ENCODE measurements around the gene ASB2. TPM values are rescaled to one million over a fixed set of nuclear protein-coding genes. Genes with fewer than 3 reads are reported as not detected.
A peak's percentile ranks its signal among the peaks of the same experiment; 100 is the strongest.

ASB2 gene
- total RNA-seq, 1 donor from 2014 or later = not detected

DNA sequence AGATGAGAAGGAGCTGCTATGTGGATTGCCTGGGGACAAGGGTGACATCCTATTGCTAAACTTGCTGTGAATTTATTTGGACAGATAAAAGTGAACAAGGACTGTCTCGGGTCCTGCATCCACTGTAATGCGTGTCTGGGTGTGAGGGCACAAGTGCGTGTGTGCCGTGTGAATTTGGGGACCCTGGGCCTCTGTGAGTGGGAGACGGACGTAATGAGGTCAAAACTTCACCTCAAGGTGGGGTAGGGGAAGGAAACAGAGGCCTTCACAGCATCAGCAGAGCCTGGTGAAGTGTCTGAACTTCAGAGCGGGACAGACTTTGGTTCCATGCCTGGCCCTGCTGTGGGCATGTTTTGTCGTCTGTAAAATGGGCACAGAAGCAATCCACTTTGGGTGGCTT lies 14.8 kb downstream of the ASB2 start:
- no peaks in the 10 kb centered on the region for H3K36me3 Mint-ChIP-seq (ENCODE audit: insufficient read depth)
- no peak overlapping the region for H3K4me3 Mint-ChIP-seq (ENCODE audit: low read depth)
- H3K9me3 Mint-ChIP-seq (ENCODE audit: low read depth) = no peaks in the 10 kb centered on the region
- peaks cover 6% of the 10 kb centered on the region for H3K4me1 Mint-ChIP-seq (ENCODE audit: low read depth)
- TF ChIP-seq, protein P1, sequence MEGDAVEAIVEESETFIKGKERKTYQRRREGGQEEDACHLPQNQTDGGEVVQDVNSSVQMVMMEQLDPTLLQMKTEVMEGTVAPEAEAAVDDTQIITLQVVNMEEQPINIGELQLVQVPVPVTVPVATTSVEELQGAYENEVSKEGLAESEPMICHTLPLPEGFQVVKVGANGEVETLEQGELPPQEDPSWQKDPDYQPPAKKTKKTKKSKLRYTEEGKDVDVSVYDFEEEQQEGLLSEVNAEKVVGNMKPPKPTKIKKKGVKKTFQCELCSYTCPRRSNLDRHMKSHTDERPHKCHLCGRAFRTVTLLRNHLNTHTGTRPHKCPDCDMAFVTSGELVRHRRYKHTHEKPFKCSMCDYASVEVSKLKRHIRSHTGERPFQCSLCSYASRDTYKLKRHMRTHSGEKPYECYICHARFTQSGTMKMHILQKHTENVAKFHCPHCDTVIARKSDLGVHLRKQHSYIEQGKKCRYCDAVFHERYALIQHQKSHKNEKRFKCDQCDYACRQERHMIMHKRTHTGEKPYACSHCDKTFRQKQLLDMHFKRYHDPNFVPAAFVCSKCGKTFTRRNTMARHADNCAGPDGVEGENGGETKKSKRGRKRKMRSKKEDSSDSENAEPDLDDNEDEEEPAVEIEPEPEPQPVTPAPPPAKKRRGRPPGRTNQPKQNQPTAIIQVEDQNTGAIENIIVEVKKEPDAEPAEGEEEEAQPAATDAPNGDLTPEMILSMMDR (IDR thresholded peaks at IDR 0.05; ENCODE audit: unreplicated experiment) = no peak
- H3K27me3 Mint-ChIP-seq = peaks cover 6% of the 10 kb centered on the region
- DNase-seq (ENCODE audit: low spot score, unreplicated experiment) = no peak
- no peak overlapping the region for H3K27ac Mint-ChIP-seq

DNA sequence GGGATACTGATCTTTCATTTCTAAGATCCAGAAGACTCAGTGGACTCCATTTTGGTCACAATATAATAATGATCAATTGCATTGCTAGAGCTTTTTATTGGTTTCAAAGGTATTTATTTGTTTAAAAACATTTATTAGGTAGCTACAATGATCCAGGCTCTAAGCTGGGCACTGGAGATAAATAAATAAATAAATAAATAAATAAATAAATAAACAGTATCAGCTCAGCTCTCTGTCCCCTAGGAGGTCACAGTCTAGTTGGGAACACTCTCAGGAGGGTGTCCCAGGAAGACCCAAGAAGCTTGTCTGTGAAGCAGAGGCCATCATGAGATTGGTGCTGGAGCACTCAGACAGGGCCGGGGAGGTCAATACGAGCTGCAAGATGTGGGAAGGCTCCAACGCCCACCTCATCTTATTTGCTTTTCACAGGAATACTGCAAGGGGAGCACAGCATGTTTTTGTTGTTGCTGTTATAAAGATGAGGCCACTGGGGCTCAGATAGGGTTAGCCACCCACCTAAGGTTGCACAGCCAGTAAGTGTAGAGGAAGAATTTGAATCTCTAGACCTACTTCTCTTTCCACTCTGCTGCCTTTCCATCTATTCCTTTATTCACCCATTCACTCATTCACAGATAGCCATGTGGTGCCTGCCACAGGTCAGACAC lies 15.5 kb downstream of the ASB2 start:
- Mint-ChIP-seq H3K4me1 (ENCODE audit: low read depth) (peaks cover 6% of the 10 kb centered on the region), H3K36me3 (ENCODE audit: insufficient read depth) (no peaks in the 10 kb centered on the region), H3K27ac (no peak overlapping the region), H3K27me3 (peaks cover 10% of the 10 kb centered on the region), H3K9me3 (ENCODE audit: low read depth) (no peaks in the 10 kb centered on the region), H3K4me3 (ENCODE audit: low read depth) (no peak overlapping the region)
- no peak for DNase-seq (ENCODE audit: low spot score, unreplicated experiment)
- TF ChIP-seq, protein P1 (IDR thresholded peaks at IDR 0.05; ENCODE audit: unreplicated experiment) = no peak

GRCh38 chr14:93960108-93960475 lies 16.3 kb downstream of the ASB2 start:
- peaks cover 6% of the 10 kb centered on the region for H3K4me1 Mint-ChIP-seq (ENCODE audit: low read depth)
- no peaks in the 10 kb centered on the region for H3K36me3 Mint-ChIP-seq (ENCODE audit: insufficient read depth)
- H3K27me3 Mint-ChIP-seq = peaks cover 12% of the 10 kb centered on the region
- H3K4me3 Mint-ChIP-seq (ENCODE audit: low read depth) = no peak overlapping the region
- H3K27ac Mint-ChIP-seq = no peak overlapping the region
- TF ChIP-seq, protein P1 (IDR thresholded peaks at IDR 0.05; ENCODE audit: unreplicated experiment) = no peak
- DNase-seq (ENCODE audit: low spot score, unreplicated experiment) = no peak
- no peaks in the 10 kb centered on the region for H3K9me3 Mint-ChIP-seq (ENCODE audit: low read depth)

- H3K4me3 Mint-ChIP-seq (ENCODE audit: low read depth) = no peak overlapping the region
- H3K27ac Mint-ChIP-seq = peak overlapping the region; percentile 92
- H3K27me3 Mint-ChIP-seq = peaks cover 10% of the 10 kb centered on the region
Measured at GRCh38 chr14:93959239-93960107, 16.9 kb downstream of the ASB2 start.

More at GRCh38 chr14:93959239-93960107, 16.9 kb downstream of the ASB2 start:
- TF ChIP-seq, protein P1 (IDR thresholded peaks at IDR 0.05; ENCODE audit: unreplicated experiment) = no peak
- DNase-seq (ENCODE audit: low spot score, unreplicated experiment) = no peak
- Mint-ChIP-seq H3K4me1 (ENCODE audit: low read depth) (peaks cover 6% of the 10 kb centered on the region), H3K9me3 (ENCODE audit: low read depth) (no peaks in the 10 kb centered on the region), H3K36me3 (ENCODE audit: insufficient read depth) (no peaks in the 10 kb centered on the region)

All from progenitor cell of endocrine pancreas (in vitro differentiated cells).